Thoracic aorta (tissue), 2 donors: Measurements from ENCODE around the gene LSP1. TPM values are rescaled to one million over a fixed set of nuclear protein-coding genes. Genes with fewer than 3 reads are reported as not detected.
"Not testable (repeated sequence)": the region's sequence is repeated elsewhere in the genome, so short reads cannot be mapped to it uniquely, and the experiment has no call there.

Experiments
- ATAC-seq: fragments of 150-250 bp; one replicate; pipeline ENCODE4 v1.8.0; 2017; ENCODE audit warnings: low read depth; ENCODE audit not compliant: insufficient number of reproducible peaks, low FRiP score
- DNase-seq: peaks from one replicate; pipeline ENCODE4 v3.0.0-alpha.2; 2020; ENCODE audit warnings: low spot score
- H3K27ac ChIP-seq, 2 donors: fragments of 200-600 bp; sonication (generic); 1 replicate in 1 of 2; 2 replicates in 1 of 2; pipeline ENCODE4 v1.5.1; 2016; ENCODE audit warnings: mild to moderate bottlenecking in 2 of 2, moderate library complexity in 2 of 2
- H3K27me3 ChIP-seq: fragments of 200-600 bp; sonication (generic); replicated peaks from 2 replicates; pipeline ENCODE4 v1.6.0; 2016; ENCODE audit warnings: mild to moderate bottlenecking; ENCODE audit not compliant: insufficient read depth
- H3K36me3 ChIP-seq: fragments of 200-600 bp; sonication (generic); one replicate; pipeline ENCODE4 v1.5.1; 2016
- H3K4me1 ChIP-seq, 2 donors: fragments of 200-600 bp; sonication (generic); 1 replicate in 1 of 2; 2 replicates in 1 of 2; pipeline versions ENCODE4 v1.5.1 to v1.6.0; 2016; ENCODE audit warnings: low read depth in 2 of 2, mild to moderate bottlenecking in 1 of 2; ENCODE audit not compliant: control insufficient read depth in 1 of 2
- H3K4me3 ChIP-seq: fragments of 200-600 bp; sonication (generic); 2 replicates; pipeline ENCODE4 v1.5.1; 2016; ENCODE audit warnings: mild to moderate bottlenecking
- H3K9me3 ChIP-seq: fragments of 200-600 bp; sonication (generic); 2 replicates; pipeline ENCODE4 v1.5.1; 2016
- total RNA-seq, 2 donors: library from RNA; depleted of rRNA; stranded (reverse); fragments of >200 nt; gene quantifications; one replicate each; pipeline versions ENCODE4 v1.1.0 to v1.2.3, GENCODE V29; 2016
- TF ChIP-seq, protein P1 (sequence below): fragments of 200-600 bp; sonication (generic); IDR thresholded peaks from one replicate; pipeline ENCODE4 v1.5.1; 2019; ENCODE audit warnings: antibody characterized with exemption

The LSP1 gene, protein sequence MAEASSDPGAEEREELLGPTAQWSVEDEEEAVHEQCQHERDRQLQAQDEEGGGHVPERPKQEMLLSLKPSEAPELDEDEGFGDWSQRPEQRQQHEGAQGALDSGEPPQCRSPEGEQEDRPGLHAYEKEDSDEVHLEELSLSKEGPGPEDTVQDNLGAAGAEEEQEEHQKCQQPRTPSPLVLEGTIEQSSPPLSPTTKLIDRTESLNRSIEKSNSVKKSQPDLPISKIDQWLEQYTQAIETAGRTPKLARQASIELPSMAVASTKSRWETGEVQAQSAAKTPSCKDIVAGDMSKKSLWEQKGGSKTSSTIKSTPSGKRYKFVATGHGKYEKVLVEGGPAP
- 10 to 100 TPM; 23.6 to 40.5 TPM for total RNA-seq

DNA sequence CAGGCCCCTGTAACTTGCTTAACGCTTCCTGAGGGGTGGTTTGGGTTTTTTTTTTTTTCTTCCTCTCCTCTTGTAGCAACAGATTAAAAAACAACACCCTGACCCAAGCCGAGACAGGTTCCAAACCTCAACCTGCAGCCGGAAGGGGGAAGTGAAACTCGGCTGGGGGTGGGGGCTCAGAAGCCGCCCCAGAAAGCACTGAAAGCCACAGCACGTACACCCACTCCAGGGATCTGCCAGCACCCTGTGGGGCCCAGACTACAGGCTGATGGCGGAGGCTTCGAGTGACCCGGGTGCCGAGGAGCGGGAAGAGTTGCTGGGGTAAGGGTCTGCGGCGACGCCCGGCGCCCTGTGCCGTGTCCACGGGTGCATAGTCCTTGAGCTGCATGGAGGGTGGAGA lies at the start of gene LSP1:
Gene LSP1, plus strand, starts transcription at position 208 of the 400 bp plus-strand sequence. Its CDS starts 61 bp downstream, at position 269.
- DNase-seq (no peak), ATAC-seq (no peak)
- no peaks in the 10 kb centered on the region for H3K36me3 ChIP-seq
- H3K9me3 ChIP-seq, result no peaks in the 10 kb centered on the region
- H3K4me3 ChIP-seq, result peak within 1 kb of the TSS; percentile 56
- H3K27me3 ChIP-seq, result no peaks in the 10 kb centered on the region
- H3K4me1 ChIP-seq, result peaks cover 0 to 4% of the 10 kb centered on the region in 2 donors
- H3K27ac ChIP-seq, result peak within 1 kb of the TSS in 1 of 2 donors; percentile 1
- TF ChIP-seq, protein P1, sequence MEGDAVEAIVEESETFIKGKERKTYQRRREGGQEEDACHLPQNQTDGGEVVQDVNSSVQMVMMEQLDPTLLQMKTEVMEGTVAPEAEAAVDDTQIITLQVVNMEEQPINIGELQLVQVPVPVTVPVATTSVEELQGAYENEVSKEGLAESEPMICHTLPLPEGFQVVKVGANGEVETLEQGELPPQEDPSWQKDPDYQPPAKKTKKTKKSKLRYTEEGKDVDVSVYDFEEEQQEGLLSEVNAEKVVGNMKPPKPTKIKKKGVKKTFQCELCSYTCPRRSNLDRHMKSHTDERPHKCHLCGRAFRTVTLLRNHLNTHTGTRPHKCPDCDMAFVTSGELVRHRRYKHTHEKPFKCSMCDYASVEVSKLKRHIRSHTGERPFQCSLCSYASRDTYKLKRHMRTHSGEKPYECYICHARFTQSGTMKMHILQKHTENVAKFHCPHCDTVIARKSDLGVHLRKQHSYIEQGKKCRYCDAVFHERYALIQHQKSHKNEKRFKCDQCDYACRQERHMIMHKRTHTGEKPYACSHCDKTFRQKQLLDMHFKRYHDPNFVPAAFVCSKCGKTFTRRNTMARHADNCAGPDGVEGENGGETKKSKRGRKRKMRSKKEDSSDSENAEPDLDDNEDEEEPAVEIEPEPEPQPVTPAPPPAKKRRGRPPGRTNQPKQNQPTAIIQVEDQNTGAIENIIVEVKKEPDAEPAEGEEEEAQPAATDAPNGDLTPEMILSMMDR, result no peak

DNA sequence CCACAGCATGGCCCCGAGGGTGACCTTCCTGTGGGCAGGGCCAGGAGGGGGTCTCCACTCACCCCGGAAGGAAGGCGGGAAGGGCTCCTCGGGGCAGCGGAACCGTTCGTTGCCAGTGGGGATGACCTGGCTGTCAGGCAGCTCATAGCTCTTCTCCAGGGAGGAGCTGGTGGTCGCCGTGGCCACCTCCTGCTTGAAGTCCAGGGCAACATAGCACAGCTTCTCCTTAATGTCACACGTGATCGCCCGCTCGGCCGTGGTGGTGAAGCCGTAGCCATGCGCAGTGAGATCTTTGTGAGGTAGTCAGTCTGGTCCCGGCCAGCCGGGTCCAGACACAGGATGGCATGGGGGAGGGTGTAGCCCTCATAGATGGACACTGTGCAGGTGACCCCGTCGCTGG lies 49.6 kb upstream of the LSP1 start:
- TF ChIP-seq, protein P1, result no peak
- H3K36me3 ChIP-seq, result no peaks in the 10 kb centered on the region
- no peak overlapping the region for H3K4me3 ChIP-seq
- ATAC-seq, result no peak
- DNase-seq, result no peak
- no peak overlapping the region for H3K27ac ChIP-seq
- no peaks in the 10 kb centered on the region for H3K27me3 ChIP-seq
- no peaks in the 10 kb centered on the region for H3K9me3 ChIP-seq
- no peaks in the 10 kb centered on the region for H3K4me1 ChIP-seq

DNA sequence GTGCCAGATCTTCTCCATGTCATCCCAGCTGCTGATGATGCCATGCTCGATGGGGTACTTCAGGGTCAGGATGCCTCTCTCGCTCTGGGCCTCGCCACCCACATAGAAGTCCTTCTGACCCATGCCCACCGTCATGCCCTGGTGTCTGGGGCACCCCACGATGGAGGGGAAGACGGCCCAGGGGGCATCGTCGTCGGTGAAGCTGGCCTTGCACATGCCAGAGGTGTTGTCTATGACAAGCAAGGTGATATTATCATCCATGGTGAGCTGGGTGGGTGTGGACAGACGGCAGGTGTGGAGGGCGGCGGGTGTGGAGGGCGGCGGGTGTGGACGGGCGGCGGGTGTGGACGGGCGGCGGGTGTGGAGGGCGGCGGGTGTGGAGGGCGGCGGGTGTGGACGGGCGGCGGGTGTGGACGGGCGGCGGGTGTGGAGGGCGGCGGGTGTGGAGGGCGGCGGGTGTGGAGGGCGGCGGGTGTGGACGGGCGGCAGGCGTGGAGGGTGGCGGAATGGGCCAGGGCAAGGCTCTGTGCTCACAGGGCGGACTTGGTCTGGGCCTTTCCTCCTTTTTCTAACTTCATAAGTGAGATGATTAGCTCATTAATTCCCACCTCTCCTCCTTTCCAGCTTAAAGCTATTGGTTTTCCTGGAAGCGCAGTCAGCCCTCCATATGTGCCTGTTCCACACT lies 48.9 kb upstream of the LSP1 start:
- ATAC-seq, DNase-seq, H3K36me3 ChIP-seq, H3K4me1 ChIP-seq, H3K27me3 ChIP-seq, H3K9me3 ChIP-seq, H3K4me3 ChIP-seq, H3K27ac ChIP-seq: not testable (repeated sequence)

DNA sequence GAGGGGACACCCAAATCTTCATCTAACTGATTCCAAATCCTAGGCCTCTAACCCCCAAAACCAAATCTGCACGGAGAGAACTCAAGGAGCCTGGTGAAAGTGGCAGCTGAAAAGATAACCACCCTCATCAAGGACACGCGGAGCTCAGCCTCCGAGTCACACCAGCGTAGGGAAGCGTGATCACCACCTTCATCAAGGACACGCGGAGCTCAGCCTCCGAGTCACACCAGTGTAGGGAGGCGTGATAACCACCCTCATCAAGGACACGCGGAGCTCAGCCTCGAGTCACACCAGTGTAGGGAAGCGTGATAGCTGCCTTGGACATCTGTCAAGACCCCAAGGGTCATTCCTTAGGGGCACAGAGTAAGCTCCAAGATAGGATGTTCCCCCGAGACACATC lies 47.4 kb upstream of the LSP1 start:
- Histone ChIP-seq H3K4me3 (no peak overlapping the region), H3K36me3 (no peaks in the 10 kb centered on the region), H3K4me1 (no peaks in the 10 kb centered on the region), H3K9me3 (no peaks in the 10 kb centered on the region), H3K27ac (no peak overlapping the region), H3K27me3 (no peaks in the 10 kb centered on the region)
- TF ChIP-seq, protein P1, result no peak
- ATAC-seq, result no peak
- no peak for DNase-seq

DNA sequence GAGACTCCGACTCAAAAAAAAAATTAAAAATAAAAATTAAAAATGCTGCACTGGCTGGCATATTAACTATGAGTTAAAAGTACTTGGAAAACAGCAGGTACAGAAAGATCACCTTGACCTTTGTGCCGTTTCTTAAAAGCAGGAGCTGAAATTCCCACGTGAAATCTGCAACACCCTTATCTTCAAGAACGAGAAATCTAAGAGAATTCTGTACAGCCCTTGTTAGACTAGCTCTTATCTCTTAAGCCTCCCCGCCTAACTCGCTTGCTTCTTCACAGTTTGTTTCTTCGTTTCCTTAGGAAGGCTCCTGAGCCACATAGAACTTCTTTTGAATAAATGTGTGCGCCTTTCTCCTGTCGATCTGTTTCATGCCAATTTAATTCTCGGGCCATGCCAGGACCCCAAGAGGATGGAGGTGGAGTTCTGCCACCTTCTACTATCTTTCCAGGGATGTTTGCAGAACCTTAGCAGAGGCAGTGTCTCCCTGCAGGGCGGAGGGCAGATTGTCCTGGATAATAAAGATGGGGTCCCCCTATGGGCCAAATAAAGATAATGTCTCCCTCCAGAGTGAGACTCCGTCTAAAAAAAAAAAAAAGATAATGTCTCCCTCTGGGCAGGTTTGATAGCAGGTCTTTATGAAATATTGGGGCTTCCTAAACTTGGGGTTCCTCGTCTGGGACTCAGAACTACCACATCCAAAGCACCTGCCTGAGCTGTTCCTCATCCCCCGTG lies 45.5 kb upstream of the LSP1 start:
- no peak overlapping the region for H3K4me3 ChIP-seq
- no peaks in the 10 kb centered on the region for H3K27me3 ChIP-seq
- H3K36me3 ChIP-seq, result no peaks in the 10 kb centered on the region
- no peak overlapping the region for H3K27ac ChIP-seq
- ATAC-seq (no peak), DNase-seq (no peak)
- TF ChIP-seq, protein P1, result no peak
- H3K9me3 ChIP-seq, result no peaks in the 10 kb centered on the region
- no peaks in the 10 kb centered on the region for H3K4me1 ChIP-seq
